ENCODE measurements around the gene SERP2.

Gene SERP2

GRCh38 chr13:44363631-44364344, 9.8 kb upstream of the SERP2 start:
- CTCF ChIA-PET, result no interaction called here
- POLR2A ChIA-PET, result no interaction called here
- TF ChIP-seq, protein P1, sequence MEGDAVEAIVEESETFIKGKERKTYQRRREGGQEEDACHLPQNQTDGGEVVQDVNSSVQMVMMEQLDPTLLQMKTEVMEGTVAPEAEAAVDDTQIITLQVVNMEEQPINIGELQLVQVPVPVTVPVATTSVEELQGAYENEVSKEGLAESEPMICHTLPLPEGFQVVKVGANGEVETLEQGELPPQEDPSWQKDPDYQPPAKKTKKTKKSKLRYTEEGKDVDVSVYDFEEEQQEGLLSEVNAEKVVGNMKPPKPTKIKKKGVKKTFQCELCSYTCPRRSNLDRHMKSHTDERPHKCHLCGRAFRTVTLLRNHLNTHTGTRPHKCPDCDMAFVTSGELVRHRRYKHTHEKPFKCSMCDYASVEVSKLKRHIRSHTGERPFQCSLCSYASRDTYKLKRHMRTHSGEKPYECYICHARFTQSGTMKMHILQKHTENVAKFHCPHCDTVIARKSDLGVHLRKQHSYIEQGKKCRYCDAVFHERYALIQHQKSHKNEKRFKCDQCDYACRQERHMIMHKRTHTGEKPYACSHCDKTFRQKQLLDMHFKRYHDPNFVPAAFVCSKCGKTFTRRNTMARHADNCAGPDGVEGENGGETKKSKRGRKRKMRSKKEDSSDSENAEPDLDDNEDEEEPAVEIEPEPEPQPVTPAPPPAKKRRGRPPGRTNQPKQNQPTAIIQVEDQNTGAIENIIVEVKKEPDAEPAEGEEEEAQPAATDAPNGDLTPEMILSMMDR (IDR thresholded peaks at IDR 0.05; ENCODE audit: control extremely low read depth, extremely low read depth, low read depth, missing control alignments), result no peak
- DNase-seq (ENCODE audit: extremely low spot score), result no peak

DNA sequence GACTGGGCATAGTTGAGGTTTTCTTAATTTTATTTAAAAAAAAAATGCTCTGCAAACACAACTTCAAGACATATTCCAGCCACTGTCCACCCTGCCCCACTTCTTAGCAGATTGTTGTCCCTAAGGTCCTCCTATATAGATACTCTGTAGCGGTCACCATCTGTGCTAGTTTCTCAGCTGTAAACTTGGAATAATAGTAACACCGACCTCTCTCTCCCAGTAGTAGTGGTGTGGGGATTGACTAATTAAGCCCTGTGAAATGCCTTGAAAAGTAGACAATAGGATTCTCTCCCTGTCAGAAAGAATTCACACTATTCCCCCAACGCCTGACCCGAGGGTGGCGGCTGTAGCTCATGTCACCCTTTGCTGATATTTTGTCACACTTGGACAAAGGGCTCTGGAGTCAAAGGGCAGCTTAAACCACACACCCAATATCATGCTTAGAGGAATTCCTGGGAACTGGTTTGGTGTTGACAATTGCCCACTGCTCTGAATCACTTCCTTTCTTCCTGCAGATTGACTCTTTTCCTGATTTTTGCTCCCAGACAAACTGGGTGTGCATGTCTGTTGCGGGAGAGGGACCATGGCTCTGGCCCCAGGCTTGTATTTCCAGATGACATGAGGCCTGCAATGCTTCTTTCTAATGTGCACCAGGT, 9.2 kb upstream of the SERP2 start:
- DNase-seq (ENCODE audit: extremely low spot score), result no peak
- ChIA-PET CTCF (interaction anchor here (1.6 kb wide), 1 partner anchor 12 kb away, joined by 6 read pairs; no protein-coding TSS in a partner anchor), POLR2A (no interaction called here)
- TF ChIP-seq, protein P1 (IDR thresholded peaks at IDR 0.05; ENCODE audit: control extremely low read depth, extremely low read depth, low read depth, missing control alignments), result no peak

DNA sequence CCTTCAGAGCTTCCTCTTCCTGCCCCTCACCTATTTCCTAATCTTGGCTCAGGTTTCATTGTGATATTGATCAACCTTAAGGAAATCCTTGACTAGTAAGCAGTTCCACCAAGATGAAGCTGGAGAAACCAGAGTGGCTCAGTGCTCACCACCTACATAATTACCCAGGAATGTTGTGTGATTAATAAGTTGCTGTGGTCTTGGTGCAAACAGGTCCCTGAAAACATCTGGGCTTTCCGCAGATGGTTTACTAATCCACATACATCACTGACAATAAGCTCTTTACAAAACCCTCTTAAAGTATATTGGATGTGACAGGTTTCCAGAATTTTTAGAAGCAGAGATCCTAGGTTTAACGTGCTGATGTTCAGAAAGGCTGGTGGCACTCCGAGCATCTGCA, 8.6 kb upstream of the SERP2 start:
- no peak for DNase-seq (ENCODE audit: extremely low spot score)
- TF ChIP-seq, protein P1 (IDR thresholded peaks at IDR 0.05; ENCODE audit: control extremely low read depth, extremely low read depth, low read depth, missing control alignments), result no peak
- POLR2A ChIA-PET, result no interaction called here
- CTCF ChIA-PET, result interaction anchor here (0.7 to 1.6 kb wide), 3 partner anchors 10 to 13 kb away, joined by 3 to 6 read pairs (median 3); no protein-coding TSS in a partner anchor

DNA sequence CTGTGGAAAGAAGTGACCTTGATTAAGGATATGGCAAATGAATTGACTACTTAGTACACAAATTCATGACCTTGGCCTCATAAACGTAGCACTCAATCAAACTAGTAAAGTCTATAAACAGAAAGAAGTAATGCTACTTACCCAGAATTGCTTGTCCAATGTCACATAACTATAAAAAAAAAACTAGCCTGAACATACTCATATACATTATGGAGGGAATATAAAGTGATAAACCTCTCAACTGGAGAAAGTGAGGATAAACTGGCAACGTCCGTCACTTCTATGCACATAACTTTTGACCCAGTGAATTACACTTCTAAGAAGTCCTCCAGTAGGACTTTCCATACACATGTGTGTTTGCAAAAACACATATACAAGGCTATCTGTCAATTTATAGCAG, 7.7 kb upstream of the SERP2 start:
- CTCF ChIA-PET, result interaction anchor here (0.9 to 1.6 kb wide), 2 partner anchors 9 to 10 kb away, joined by 3 to 6 read pairs; no protein-coding TSS in a partner anchor
- DNase-seq (ENCODE audit: extremely low spot score), result no peak
- POLR2A ChIA-PET, result no interaction called here
- TF ChIP-seq, protein P1 (IDR thresholded peaks at IDR 0.05; ENCODE audit: control extremely low read depth, extremely low read depth, low read depth, missing control alignments), result no peak

DNA sequence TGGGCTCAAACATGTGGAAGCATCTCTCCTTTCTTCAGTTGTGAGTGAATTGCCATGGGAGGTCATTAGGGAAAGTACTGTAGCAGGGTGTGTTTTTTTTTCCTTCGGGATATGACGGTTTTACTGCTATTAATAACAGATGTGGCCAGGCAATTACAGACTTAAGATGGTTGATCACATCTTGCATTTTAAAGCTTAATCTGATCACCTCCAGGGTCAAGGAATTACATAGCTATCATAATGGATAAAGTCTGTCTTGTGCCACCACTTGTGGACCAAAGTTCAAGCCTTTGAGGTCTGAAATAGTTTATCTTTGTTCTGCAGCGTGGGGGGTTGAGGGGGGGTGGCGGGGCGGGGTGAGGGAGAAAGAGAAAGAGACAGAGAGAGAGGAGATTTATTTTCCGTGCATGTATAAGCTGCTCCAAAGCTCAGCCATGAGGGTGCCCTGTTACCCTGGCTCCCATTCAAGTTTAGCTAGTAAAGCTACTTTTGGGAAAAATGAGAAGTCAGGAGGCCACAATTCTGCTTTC, 5.5 kb upstream of the SERP2 start:
- CTCF ChIA-PET, result interaction anchor here (0.7 to 1.1 kb wide), 2 partner anchors 19 to 26 kb away, joined by 3 to 4 read pairs; no protein-coding TSS in a partner anchor

More for the DNA sequence above, 5.5 kb upstream of the SERP2 start:
- no peak for DNase-seq (ENCODE audit: extremely low spot score)
- POLR2A ChIA-PET, result no interaction called here
- TF ChIP-seq, protein P1 (IDR thresholded peaks at IDR 0.05; ENCODE audit: control extremely low read depth, extremely low read depth, low read depth, missing control alignments), result no peak

Measured in GM10248 (cell line).